Measurements from ENCODE around the gene DYRK4. TPM values are rescaled to one million over a fixed set of nuclear protein-coding genes. Genes with fewer than 3 reads are reported as not detected.

DYRK4 gene
- total and polyA plus RNA-seq, 9 donors = 13.5 to 30.4 (median 16.2) TPM

DNA sequence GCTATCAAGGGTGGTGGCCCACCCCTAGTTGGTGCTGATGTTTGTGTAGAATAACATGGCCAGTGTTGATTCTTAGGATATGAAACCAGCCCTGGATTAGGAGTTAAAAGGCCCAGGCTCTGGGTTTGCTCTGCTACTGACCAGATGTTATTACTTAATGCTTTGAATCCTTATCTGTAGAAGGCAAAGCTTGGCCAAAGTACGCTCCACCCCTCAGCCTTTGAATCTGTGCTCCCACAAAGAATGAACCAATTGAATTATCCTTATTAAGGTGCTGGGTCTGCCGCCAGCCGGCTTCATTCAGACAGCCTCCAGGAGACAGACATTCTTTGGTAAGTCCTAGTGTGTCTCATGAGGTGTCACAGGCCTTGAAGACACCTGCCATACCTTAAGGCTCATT, 45.0 kb downstream of the DYRK4 start:
- Histone ChIP-seq H3K36me3 (ENCODE audit: control insufficient read depth, insufficient read depth, low read length) (no peaks in the 10 kb centered on the region), H3K27me3 (ENCODE audit: control insufficient read depth, insufficient read depth, low read length) (peaks cover 3% of the 10 kb centered on the region), H3K4me1 (ENCODE audit: control insufficient read depth, insufficient read depth, low read length) (no peaks in the 10 kb centered on the region), H3K4me3 (ENCODE audit: low read length) (no peak overlapping the region), H3K27ac (ENCODE audit: low read length) (no peak overlapping the region), H3K9me3 (replicated peaks; ENCODE audit: control insufficient read depth, low read depth, low read length) (no peaks in the 10 kb centered on the region)
- no peak for DNase-seq
- whole genome bisulfite sequencing (ENCODE audit: insufficient coverage) = no CpG with 5 or more reads among the region's 3 CpGs

DNA sequence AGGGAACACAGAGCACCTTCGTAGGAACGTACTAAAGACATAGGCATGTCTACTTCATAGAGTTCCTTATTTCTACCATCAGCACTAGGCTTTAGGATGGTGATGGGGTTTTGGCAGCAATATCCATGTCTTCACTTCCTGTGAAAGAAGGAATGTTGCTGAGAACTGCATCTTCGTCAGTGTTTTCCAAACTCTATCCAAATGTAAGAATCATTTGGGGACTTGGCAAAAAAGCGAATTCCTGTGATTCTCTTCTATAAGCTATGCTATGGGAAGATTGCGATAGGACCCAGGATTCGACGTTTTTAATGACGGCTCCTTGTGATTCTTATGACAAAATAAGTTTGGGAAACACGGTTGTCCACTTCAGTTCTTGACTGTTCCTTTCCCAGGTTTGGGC, 47.1 kb downstream of the DYRK4 start:
- no peak overlapping the region for H3K4me3 ChIP-seq (ENCODE audit: low read length)
- DNase-seq = no peak
- WGBS (ENCODE audit: insufficient coverage) = 90% methylated on average over 2 of the region's 9 CpGs
- H3K36me3 ChIP-seq (ENCODE audit: control insufficient read depth, insufficient read depth, low read length) = peaks cover 3% of the 10 kb centered on the region
- no peaks in the 10 kb centered on the region for H3K27me3 ChIP-seq (ENCODE audit: control insufficient read depth, insufficient read depth, low read length)
- H3K4me1 ChIP-seq (ENCODE audit: control insufficient read depth, insufficient read depth, low read length) = no peaks in the 10 kb centered on the region
- no peaks in the 10 kb centered on the region for H3K9me3 ChIP-seq (replicated peaks; ENCODE audit: control insufficient read depth, low read depth, low read length)
- H3K27ac ChIP-seq (ENCODE audit: low read length) = no peak overlapping the region

DNA sequence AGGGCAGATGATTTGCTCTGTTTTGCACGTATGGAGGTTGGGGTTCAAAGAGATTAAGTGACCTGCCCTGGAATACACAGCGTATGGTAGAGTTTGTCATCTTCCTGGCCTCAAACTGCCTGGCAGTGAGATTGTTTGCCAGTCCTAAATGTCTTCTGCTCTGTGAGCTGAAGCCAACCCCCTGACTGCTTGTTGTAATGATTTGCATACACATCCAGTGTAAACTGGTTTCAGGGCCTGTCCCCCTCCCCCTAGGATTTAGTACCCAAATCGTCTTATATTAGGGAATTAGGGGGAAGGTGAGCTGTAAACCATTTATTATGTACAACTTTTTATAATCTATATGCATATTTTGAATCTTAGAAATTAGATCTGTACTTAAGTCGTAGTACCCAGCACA, 48.5 kb downstream of the DYRK4 start:
- Histone ChIP-seq H3K9me3 (replicated peaks; ENCODE audit: control insufficient read depth, low read depth, low read length) (no peaks in the 10 kb centered on the region), H3K27ac (ENCODE audit: low read length) (no peak overlapping the region), H3K27me3 (ENCODE audit: control insufficient read depth, insufficient read depth, low read length) (no peaks in the 10 kb centered on the region), H3K4me3 (ENCODE audit: low read length) (no peak overlapping the region), H3K4me1 (ENCODE audit: control insufficient read depth, insufficient read depth, low read length) (no peaks in the 10 kb centered on the region), H3K36me3 (ENCODE audit: control insufficient read depth, insufficient read depth, low read length) (peaks cover 5% of the 10 kb centered on the region)
- DNase-seq = no peak
- 92% methylated on average over 2 of the region's 4 CpGs for WGBS (ENCODE audit: insufficient coverage)

DNA sequence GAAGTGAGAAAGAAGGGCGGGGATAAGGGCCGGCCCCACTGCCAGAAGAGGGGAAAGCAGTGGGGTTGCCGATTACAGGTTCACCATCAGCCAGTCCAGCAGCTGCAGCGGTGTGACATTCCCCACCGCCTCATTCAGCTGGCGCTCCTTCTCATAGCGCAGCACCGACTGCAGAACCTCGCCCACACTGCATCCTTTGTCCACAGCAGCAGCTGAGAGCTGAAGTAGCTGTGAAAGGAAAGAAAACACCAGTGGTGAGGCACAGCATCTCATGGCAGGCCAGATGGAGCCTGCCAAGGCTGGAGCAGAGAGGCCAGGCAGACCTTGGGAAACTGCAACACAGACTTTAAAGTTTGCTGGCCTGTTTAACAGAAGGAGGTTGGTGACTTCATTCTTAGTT, 53.7 kb downstream of the DYRK4 start:
- no peaks in the 10 kb centered on the region for H3K27me3 ChIP-seq (ENCODE audit: control insufficient read depth, insufficient read depth, low read length)
- H3K27ac ChIP-seq (ENCODE audit: low read length) = no peak overlapping the region
- DNase-seq = peak; percentile 6
- no peaks in the 10 kb centered on the region for H3K9me3 ChIP-seq (replicated peaks; ENCODE audit: control insufficient read depth, low read depth, low read length)
- peaks cover 5% of the 10 kb centered on the region for H3K36me3 ChIP-seq (ENCODE audit: control insufficient read depth, insufficient read depth, low read length)
- no peaks in the 10 kb centered on the region for H3K4me1 ChIP-seq (ENCODE audit: control insufficient read depth, insufficient read depth, low read length)
- 90% methylated on average over 9 of the region's 9 CpGs for WGBS (ENCODE audit: insufficient coverage)
- no peak overlapping the region for H3K4me3 ChIP-seq (ENCODE audit: low read length)

DNA sequence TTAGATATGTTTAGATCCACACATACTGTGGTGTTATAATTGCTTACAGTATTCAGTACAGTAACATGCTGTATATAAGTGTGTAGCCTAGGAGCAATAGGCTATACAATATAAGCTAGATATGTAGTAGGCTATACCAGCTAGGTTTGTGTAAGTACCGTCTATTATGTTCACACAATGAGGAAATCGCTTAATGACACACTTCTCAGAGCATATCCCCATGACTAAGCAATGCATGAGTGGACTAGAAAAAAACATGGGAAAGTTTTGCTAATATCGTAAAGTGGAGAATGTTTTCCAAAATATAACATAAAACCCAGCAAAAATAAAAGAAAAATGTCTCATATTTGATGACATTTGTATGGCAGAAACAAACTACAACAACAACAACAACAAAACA, 59.5 kb downstream of the DYRK4 start:
- Histone ChIP-seq H3K27me3 (ENCODE audit: control insufficient read depth, insufficient read depth, low read length) (peaks cover 2% of the 10 kb centered on the region), H3K4me3 (ENCODE audit: low read length) (no peak overlapping the region), H3K27ac (ENCODE audit: low read length) (no peak overlapping the region), H3K9me3 (replicated peaks; ENCODE audit: control insufficient read depth, low read depth, low read length) (no peaks in the 10 kb centered on the region), H3K36me3 (ENCODE audit: control insufficient read depth, insufficient read depth, low read length) (no peaks in the 10 kb centered on the region), H3K4me1 (ENCODE audit: control insufficient read depth, insufficient read depth, low read length) (no peaks in the 10 kb centered on the region)
- DNase-seq = no peak
- WGBS (ENCODE audit: insufficient coverage) = no CpG with 5 or more reads among the region's 3 CpGs

DNA sequence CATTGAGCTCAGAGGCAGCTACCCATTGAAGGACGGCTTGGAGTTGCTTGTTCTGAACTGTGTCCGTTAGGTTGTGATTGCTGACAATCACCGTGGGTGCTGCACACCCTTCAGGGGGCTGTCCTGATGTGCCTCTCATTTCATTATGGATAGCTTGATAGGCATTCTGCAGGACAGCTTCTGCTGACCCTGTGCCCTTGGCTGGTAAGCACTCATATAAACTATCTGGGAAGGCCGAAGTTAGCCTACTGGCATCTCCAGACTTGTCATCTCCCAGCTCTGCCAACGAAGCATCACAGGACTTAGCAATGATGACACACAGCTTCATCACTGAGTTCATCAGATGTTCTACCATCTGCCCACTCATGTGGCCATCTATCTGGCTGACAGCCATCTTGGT, 64.5 kb downstream of the DYRK4 start:
- Histone ChIP-seq H3K36me3 (ENCODE audit: control insufficient read depth, insufficient read depth, low read length) (no peaks in the 10 kb centered on the region), H3K27me3 (ENCODE audit: control insufficient read depth, insufficient read depth, low read length) (peaks cover 5% of the 10 kb centered on the region), H3K4me1 (ENCODE audit: control insufficient read depth, insufficient read depth, low read length) (no peaks in the 10 kb centered on the region), H3K27ac (ENCODE audit: low read length) (no peak overlapping the region), H3K4me3 (ENCODE audit: low read length) (no peak overlapping the region), H3K9me3 (replicated peaks; ENCODE audit: control insufficient read depth, low read depth, low read length) (no peaks in the 10 kb centered on the region)
- WGBS (ENCODE audit: insufficient coverage) = 93% methylated on average over 2 of the region's 5 CpGs
- no peak for DNase-seq

DNA sequence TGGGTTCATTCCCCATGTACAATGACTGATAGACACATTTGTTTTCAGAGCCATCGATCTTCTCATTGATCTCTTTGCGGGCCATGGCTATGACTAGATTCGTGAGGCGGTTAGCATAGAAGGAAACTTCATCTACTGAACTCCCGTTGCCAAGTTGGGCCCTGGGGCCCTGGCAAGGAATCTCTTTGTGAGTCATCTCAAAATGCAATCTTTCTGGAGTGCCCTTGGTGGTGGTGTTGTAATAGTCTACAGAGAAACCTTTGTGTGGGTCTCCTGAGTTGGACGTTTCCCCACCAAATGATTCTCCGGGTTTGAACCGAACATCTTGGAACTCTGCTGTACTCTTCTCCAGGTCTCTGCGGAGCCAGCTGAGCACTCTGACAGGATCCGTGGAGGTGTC, 66.4 kb downstream of the DYRK4 start:
- Histone ChIP-seq H3K4me3 (ENCODE audit: low read length) (no peak overlapping the region), H3K9me3 (replicated peaks; ENCODE audit: control insufficient read depth, low read depth, low read length) (no peaks in the 10 kb centered on the region), H3K36me3 (ENCODE audit: control insufficient read depth, insufficient read depth, low read length) (no peaks in the 10 kb centered on the region), H3K27ac (ENCODE audit: low read length) (no peak overlapping the region), H3K27me3 (ENCODE audit: control insufficient read depth, insufficient read depth, low read length) (peaks cover 5% of the 10 kb centered on the region), H3K4me1 (ENCODE audit: control insufficient read depth, insufficient read depth, low read length) (no peaks in the 10 kb centered on the region)
- WGBS (ENCODE audit: insufficient coverage) = 92% methylated on average over 5 of the region's 10 CpGs
- DNase-seq = no peak

DNA sequence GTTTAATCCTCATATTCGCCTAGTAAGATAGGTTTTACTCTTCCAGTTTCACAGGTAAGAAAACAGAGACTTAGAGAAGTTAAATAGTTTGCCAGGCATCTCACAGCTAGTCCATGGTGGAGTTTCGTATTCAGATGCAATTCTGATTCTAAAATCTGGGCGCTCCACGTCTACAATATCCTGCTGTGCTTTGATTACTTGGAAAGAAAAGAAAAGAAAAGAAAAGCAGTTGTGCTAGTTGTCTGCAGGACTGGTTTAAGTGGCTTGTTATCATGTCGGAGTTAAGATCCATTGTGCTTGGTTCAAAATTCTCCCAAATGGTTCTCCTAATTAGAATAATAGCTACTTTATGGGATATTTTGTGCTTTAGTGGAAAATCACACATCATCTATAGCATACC, 68.3 kb downstream of the DYRK4 start:
- no CpG with 5 or more reads among the region's 5 CpGs for WGBS (ENCODE audit: insufficient coverage)
- peaks cover 5% of the 10 kb centered on the region for H3K27me3 ChIP-seq (ENCODE audit: control insufficient read depth, insufficient read depth, low read length)
- H3K4me1 ChIP-seq (ENCODE audit: control insufficient read depth, insufficient read depth, low read length) = no peaks in the 10 kb centered on the region
- H3K27ac ChIP-seq (ENCODE audit: low read length) = no peak overlapping the region
- no peak overlapping the region for H3K4me3 ChIP-seq (ENCODE audit: low read length)
- H3K36me3 ChIP-seq (ENCODE audit: control insufficient read depth, insufficient read depth, low read length) = no peaks in the 10 kb centered on the region
- DNase-seq = no peak
- no peaks in the 10 kb centered on the region for H3K9me3 ChIP-seq (replicated peaks; ENCODE audit: control insufficient read depth, low read depth, low read length)

DNA sequence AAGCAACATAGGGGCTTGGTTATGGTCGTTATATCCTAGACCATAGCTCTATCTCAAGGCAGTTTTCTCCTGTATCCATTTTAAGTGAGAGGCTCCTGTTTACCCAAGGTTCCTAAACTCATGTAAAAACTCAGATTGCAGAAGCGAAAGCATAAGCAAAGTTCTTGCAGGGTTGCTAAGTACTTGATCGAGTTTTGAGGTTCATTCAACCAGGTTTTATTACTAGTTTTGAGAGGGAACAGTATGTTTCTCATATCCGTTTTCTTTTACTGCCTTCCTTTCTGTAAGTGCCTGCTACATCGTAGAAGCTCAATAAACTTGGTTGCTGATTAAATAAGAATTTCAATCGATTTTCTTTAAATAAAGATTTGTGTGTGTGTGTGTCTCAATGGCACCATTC, 81.7 kb downstream of the DYRK4 start:
- WGBS (ENCODE audit: insufficient coverage) = no CpG with 5 or more reads among the region's 6 CpGs
- Histone ChIP-seq H3K4me1 (ENCODE audit: control insufficient read depth, insufficient read depth, low read length) (peaks cover 5% of the 10 kb centered on the region), H3K27ac (ENCODE audit: low read length) (no peak overlapping the region), H3K4me3 (ENCODE audit: low read length) (no peak overlapping the region), H3K9me3 (replicated peaks; ENCODE audit: control insufficient read depth, low read depth, low read length) (no peaks in the 10 kb centered on the region), H3K27me3 (ENCODE audit: control insufficient read depth, insufficient read depth, low read length) (peaks cover 2% of the 10 kb centered on the region), H3K36me3 (ENCODE audit: control insufficient read depth, insufficient read depth, low read length) (no peaks in the 10 kb centered on the region)
- no peak for DNase-seq

DNA sequence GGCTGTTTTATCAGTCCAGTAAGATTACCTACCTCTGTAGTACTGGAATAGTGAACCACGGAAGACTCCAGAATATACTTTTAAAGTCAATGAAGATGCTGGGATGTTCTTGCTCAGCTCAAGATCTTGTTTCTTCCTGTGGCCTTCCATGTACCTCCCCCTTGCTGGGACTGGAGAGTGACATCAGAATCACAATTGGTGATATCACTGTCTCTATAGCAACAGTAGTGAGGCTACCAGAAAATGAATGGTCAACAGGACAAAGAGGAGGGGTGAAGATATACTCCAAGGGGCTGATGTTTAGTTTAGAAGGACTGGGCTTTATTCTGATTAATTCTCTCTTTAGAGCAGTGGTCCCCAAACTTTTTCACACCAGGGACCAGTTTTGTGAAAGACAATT, 83.0 kb downstream of the DYRK4 start:
- Histone ChIP-seq H3K27ac (ENCODE audit: low read length) (no peak overlapping the region), H3K4me3 (ENCODE audit: low read length) (no peak overlapping the region), H3K4me1 (ENCODE audit: control insufficient read depth, insufficient read depth, low read length) (peaks cover 6% of the 10 kb centered on the region), H3K27me3 (ENCODE audit: control insufficient read depth, insufficient read depth, low read length) (peaks cover 2% of the 10 kb centered on the region), H3K9me3 (replicated peaks; ENCODE audit: control insufficient read depth, low read depth, low read length) (no peaks in the 10 kb centered on the region), H3K36me3 (ENCODE audit: control insufficient read depth, insufficient read depth, low read length) (no peaks in the 10 kb centered on the region)
- no CpG with 5 or more reads among the region's 1 CpG for WGBS (ENCODE audit: insufficient coverage)
- no peak for DNase-seq

DNA sequence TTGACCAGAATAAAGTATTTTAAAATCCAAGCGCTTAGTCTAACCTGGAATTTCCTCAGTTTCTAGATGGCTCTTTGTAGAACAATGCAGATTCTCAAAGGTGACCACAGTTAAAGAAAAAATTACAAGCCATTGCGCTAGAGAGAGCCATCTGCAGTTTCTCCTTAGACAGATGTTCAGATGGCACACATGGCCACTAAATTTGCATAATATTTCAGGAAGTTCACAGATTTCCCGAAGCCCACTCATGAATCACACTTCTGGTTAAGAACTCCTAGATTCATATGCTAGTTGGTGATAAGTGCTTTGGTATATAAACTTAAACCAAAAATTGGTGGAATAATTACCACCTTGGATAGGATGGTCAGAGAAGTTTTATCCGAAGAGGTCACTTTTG, 86.1 kb downstream of the DYRK4 start:
- H3K9me3 ChIP-seq (replicated peaks; ENCODE audit: control insufficient read depth, low read depth, low read length) = no peaks in the 10 kb centered on the region
- peak overlapping the region; percentile 69 for H3K4me3 ChIP-seq (ENCODE audit: low read length)
- 35% methylated on average over 2 of the region's 4 CpGs for WGBS (ENCODE audit: insufficient coverage)
- peak; percentile 32 for DNase-seq
- peak overlapping the region; percentile 92 for H3K27ac ChIP-seq (ENCODE audit: low read length)
- no peaks in the 10 kb centered on the region for H3K36me3 ChIP-seq (ENCODE audit: control insufficient read depth, insufficient read depth, low read length)
- H3K4me1 ChIP-seq (ENCODE audit: control insufficient read depth, insufficient read depth, low read length) = peaks cover 8% of the 10 kb centered on the region
- no peaks in the 10 kb centered on the region for H3K27me3 ChIP-seq (ENCODE audit: control insufficient read depth, insufficient read depth, low read length)
